SK-N-SH (cell line): ENCODE results near the gene SCD5. TPM values are rescaled to one million over a fixed set of nuclear protein-coding genes. Genes with fewer than 3 reads are reported as not detected.

Experiments
- CTCF ChIA-PET: fragments of 300-600, 350-600 bp; formaldehyde crosslinking; extraction: SDS; loops from one replicate; lab custom pipeline; 2021; lab: Yijun Ruan, JAX
- POLR2A ChIA-PET: fragments of 350-600 bp; sonication (Branson Sonifier 250); formaldehyde crosslinking; extraction: SDS; loops from one replicate; lab custom pipeline; 2020; ENCODE audit warnings: antibody characterized with exemption, inconsistent platforms; lab: Yijun Ruan, JAX
- DNase-seq: peaks from one replicate; pipeline ENCODE4 v3.0.0; 2012
- H2AFZ ChIP-seq: fragments of 200-600 bp; sonication (generic); 2 replicates; pipeline ENCODE4 v1.8.1; 2016; ENCODE audit warnings: antibody characterized with exemption, mild to moderate bottlenecking, low read depth
- H3F3A ChIP-seq: fragments of 200-600 bp; sonication (generic); replicated peaks from 2 replicates; pipeline ENCODE3; 2016; ENCODE audit warnings: antibody characterized with exemption, mild to moderate bottlenecking; ENCODE audit not compliant: insufficient read depth
- H3K27ac ChIP-seq, 2 experiments: fragments of 200-500 bp in 1 of 2; fragments of 200-600 bp in 1 of 2; sonication (Bioruptor generic) in 1 of 2; sonication (generic), shearing (Covaris generic) in 1 of 2; 2 replicates each; pipeline versions ENCODE4 v1.5.1 to v1.6.1; 2014 to 2016; ENCODE audit warnings: low read depth in 2 of 2, inconsistent platforms in 1 of 2, low read length in 1 of 2, mild to moderate bottlenecking in 1 of 2, mixed read lengths in 1 of 2
- H3K27me3 ChIP-seq: fragments of 200-600 bp; sonication (generic), shearing (Covaris generic); 2 replicates; pipeline ENCODE4 v1.6.1; 2016; ENCODE audit warnings: mixed run types; ENCODE audit not compliant: insufficient read depth
- H3K36me3 ChIP-seq, 2 experiments: fragments of 200-500 bp in 1 of 2; fragments of 200-600 bp in 1 of 2; sonication (Bioruptor generic) in 1 of 2; sonication (generic) in 1 of 2; replicated peaks in 1 of 2; 2 replicates each; pipeline versions ENCODE3 to v1.5.1; 2014 to 2016; ENCODE audit warnings: low read length in 1 of 2, mild to moderate bottlenecking in 1 of 2; ENCODE audit not compliant: insufficient read depth in 2 of 2, control insufficient read depth in 1 of 2
- H3K4me1 ChIP-seq, 2 experiments: fragments of 200-500 bp in 1 of 2; fragments of 200-600 bp in 1 of 2; sonication (Bioruptor generic) in 1 of 2; sonication (generic), shearing (Covaris generic) in 1 of 2; 2 replicates each; pipeline versions ENCODE4 v1.5.1 to v1.6.1; 2014 to 2016; ENCODE audit warnings: low read depth in 1 of 2, low read length in 1 of 2, mixed run types in 1 of 2; ENCODE audit not compliant: insufficient read depth in 2 of 2, control insufficient read depth in 1 of 2
- H3K4me2 ChIP-seq: fragments of 200-600 bp; sonication (generic), shearing (Covaris generic); 2 replicates; pipeline ENCODE4 v1.6.1; 2017; ENCODE audit warnings: mixed run types
- H3K4me3 ChIP-seq, 2 experiments: fragments of 200-500 bp in 1 of 2; fragments of 200-600 bp in 1 of 2; sonication (Bioruptor generic) in 1 of 2; sonication (generic), shearing (Covaris generic) in 1 of 2; 2 replicates each; pipeline versions ENCODE4 v1.5.1 to v1.8.1; 2014 to 2016; ENCODE audit warnings: low read depth in 2 of 2, inconsistent platforms in 1 of 2, low read length in 1 of 2, mild to moderate bottlenecking in 1 of 2, mixed read lengths in 1 of 2, moderate library complexity in 1 of 2
- H3K79me2 ChIP-seq: fragments of 200-600 bp; sonication (generic); 2 replicates; pipeline ENCODE4 v1.8.1; 2017; ENCODE audit warnings: mild to moderate bottlenecking; ENCODE audit not compliant: insufficient read depth
- H3K9ac ChIP-seq: fragments of 200-600 bp; sonication (generic); 2 replicates; pipeline ENCODE4 v1.6.1; 2017; ENCODE audit warnings: mixed run types
- H3K9me2 ChIP-seq: fragments of 200-600 bp; sonication (generic); 2 replicates; pipeline ENCODE4 v1.6.1; 2017; ENCODE audit warnings: mixed run types
- H3K9me3 ChIP-seq: fragments of 200-600 bp; sonication (generic); 2 replicates; pipeline ENCODE4 v1.6.1; 2017; ENCODE audit warnings: mixed run types, mild to moderate bottlenecking, moderate library complexity
- H4K20me1 ChIP-seq: fragments of 200-600 bp; sonication (generic); 2 replicates; pipeline ENCODE4 v1.6.1; 2017; ENCODE audit warnings: mild to moderate bottlenecking, mixed run types; ENCODE audit not compliant: insufficient read depth
- CTCF ChIP-seq: fragments of 200-600 bp; sonication (generic); IDR thresholded peaks from 2 replicates; pipeline ENCODE4 v1.6.1; 2017; ENCODE audit warnings: antibody characterized with exemption, mild to moderate bottlenecking, moderate library complexity
- ELF1 ChIP-seq: IDR thresholded peaks from 2 replicates; pipeline ENCODE4 v1.4.0; 2012
- EP300 ChIP-seq, 2 experiments: IDR thresholded peaks; 2 replicates each; pipeline versions ENCODE4 v1.4.0 to v1.6.1; 2012; ENCODE audit warnings: borderline replicate concordance in 1 of 2, low read depth in 1 of 2, low read length in 1 of 2
- EZH2phosphoT487 ChIP-seq: fragments of 200-600 bp; sonication (generic); IDR thresholded peaks from 2 replicates; pipeline ENCODE4 v1.6.1; 2017; ENCODE audit warnings: low read depth, mixed run types, mild to moderate bottlenecking, antibody characterized with exemption, moderate library complexity, borderline replicate concordance
- GATA2 ChIP-seq: sonication (generic); formaldehyde crosslinking; IDR thresholded peaks from 2 replicates; pipeline ENCODE4 v1.5.0; 2020; ENCODE audit warnings: mild to moderate bottlenecking, missing genetic modification reagents
- IRF3 ChIP-seq: fragments of 150-350 bp; IDR thresholded peaks from 2 replicates; pipeline ENCODE4 v1.6.1; 2016; ENCODE audit warnings: mild to moderate bottlenecking, low read depth, low read length
- POLR2AphosphoS5 ChIP-seq: IDR thresholded peaks from 2 replicates; pipeline ENCODE4 v1.6.1; 2012; ENCODE audit warnings: low read depth, low read length
- REST ChIP-seq: IDR thresholded peaks from 2 replicates; pipeline ENCODE4 v1.6.1; 2012; ENCODE audit warnings: mild to moderate bottlenecking, low read depth, low read length, moderate library complexity
- RFX5 ChIP-seq: IDR thresholded peaks from 2 replicates; pipeline ENCODE4 v1.6.1; 2012; ENCODE audit warnings: mild to moderate bottlenecking, improper control_type of control experiment, low read length
- SIN3A ChIP-seq: IDR thresholded peaks from 2 replicates; pipeline ENCODE4 v1.6.1; 2012; ENCODE audit warnings: low read depth, mild to moderate bottlenecking, low read length, moderate library complexity, borderline replicate concordance
- SMC3 ChIP-seq: IDR thresholded peaks from 2 replicates; pipeline ENCODE4 v1.6.1; 2012; ENCODE audit warnings: low read depth, low read length, improper control_type of control experiment
- TAF1 ChIP-seq: IDR thresholded peaks from 2 replicates; pipeline ENCODE4 v1.6.1; 2012; ENCODE audit warnings: low read depth, mild to moderate bottlenecking, low read length, moderate library complexity, borderline replicate concordance
- TCF12 ChIP-seq: IDR thresholded peaks from 2 replicates; pipeline ENCODE4 v1.4.0; 2012
- YY1 ChIP-seq: IDR thresholded peaks from 2 replicates; pipeline ENCODE4 v1.4.0; 2012; ENCODE audit warnings: low read depth, mild to moderate bottlenecking
- WGBS: methylation state at CpG from one replicate; pipeline ENCODE4 v1.1.6; 2017; ENCODE audit warnings: low lambda C conversion rate; 5-methylcytosine and 5-hydroxymethylcytosine counted together
- polyA plus RNA-seq, 3 experiments: library from polyadenylated mRNA; depleted of rRNA; stranded (reverse); fragments of >200 nt; gene quantifications; 2 replicates each; pipeline ENCODE4 v1.2.3, GENCODE V29; 2012

The SCD5 gene
- polyA plus RNA-seq, 1 of the 3 experiments (the other 2 are of a cell fraction) = 23.7 TPM

- peaks cover 30% of the 10 kb centered on the region for H3F3A ChIP-seq
- TF ChIP-seq TCF12 (no peak), IRF3 (no peak), POLR2AphosphoS5 (no peak), REST (no peak), EZH2phosphoT487 (no peak), ELF1 (no peak), RFX5 (no peak), EP300 (IDR thresholded peaks at IDR 0.05; ENCODE audit: borderline replicate concordance in 1 of 2, low read depth in 1 of 2, low read length in 1 of 2) (no peak), SIN3A (no peak), GATA2 (CRISPR knock-in tag) (no peak), YY1 (no peak), CTCF (no peak), SMC3 (no peak), TAF1 (no peak)
- no peak overlapping the region for H3K4me3 ChIP-seq
- WGBS = 91% methylated on average over 4 of the region's 4 CpGs
- ChIA-PET CTCF (no interaction called here), POLR2A (no interaction called here)
- no peaks in the 10 kb centered on the region for H3K36me3 ChIP-seq
- no peak overlapping the region for H2AFZ ChIP-seq
- H3K79me2 ChIP-seq = peaks cover 83% of the 10 kb centered on the region
- H3K4me2 ChIP-seq = no peak overlapping the region
- peak overlapping the region in 1 of 2 experiments; percentile 97; a peak in 1 of 4 replicates for H3K27ac ChIP-seq
- H4K20me1 ChIP-seq = peaks cover 1% of the 10 kb centered on the region; the same call in 1 of the 2 replicates
- peaks cover 13 to 15% of the 10 kb centered on the region in 2 experiments for H3K4me1 ChIP-seq
- DNase-seq = no peak
- H3K27me3 ChIP-seq = no peaks in the 10 kb centered on the region
- no peaks in the 10 kb centered on the region for H3K9me3 ChIP-seq
- H3K9ac ChIP-seq = no peak overlapping the region
- H3K9me2 ChIP-seq = no peaks in the 10 kb centered on the region
Measured at GRCh38 chr4:82787342-82787741, 11.3 kb downstream of the SCD5 start.
